Activated CD4-positive, alpha-beta T cell treated with anti-CD3 and anti-CD28 coated beads for 1 hour (primary cell): ENCODE results near the gene SMIM41.
A peak's percentile ranks its signal among the peaks of the same experiment; 100 is the strongest.

Experiments
- DNase-seq: peaks from one replicate; pipeline ENCODE4 v3.0.0-alpha.2; 2020

Gene SMIM41

DNA sequence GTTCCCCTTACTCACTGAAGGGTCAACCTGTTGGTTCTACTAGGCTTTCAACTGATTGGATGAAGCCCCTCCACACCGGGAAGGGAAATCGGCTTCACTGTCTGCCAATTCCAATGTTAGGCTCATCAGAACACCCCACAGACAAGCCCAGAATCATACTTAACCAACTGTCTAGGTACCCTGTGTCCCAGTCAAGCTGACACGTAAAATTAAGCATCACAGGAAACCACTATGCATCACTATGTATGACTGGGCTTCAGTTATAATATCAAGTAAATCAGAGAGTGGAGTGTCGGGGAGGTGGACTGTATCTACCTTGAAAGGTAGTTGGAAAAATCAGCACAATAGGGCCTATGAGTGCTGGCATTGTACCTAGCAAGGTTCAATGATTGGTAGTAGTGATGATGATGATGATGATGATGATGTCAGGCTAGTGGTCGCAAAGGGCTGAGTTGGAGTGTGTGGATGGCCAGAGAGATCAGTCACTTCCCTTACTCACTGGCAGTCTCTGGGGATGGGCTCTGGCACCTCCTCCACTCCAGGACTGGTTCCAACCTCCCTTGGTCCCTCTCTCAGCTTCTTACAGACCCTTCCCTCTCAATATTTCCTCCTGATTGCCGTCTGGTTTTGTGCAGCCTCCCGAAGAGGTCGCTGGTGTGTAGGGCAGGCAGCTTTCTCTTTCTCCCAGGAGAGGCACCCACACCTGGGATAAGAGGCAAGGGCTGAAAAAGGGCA is 13.0 kb upstream of the SMIM41 start:
- DNase-seq: no peak

DNA sequence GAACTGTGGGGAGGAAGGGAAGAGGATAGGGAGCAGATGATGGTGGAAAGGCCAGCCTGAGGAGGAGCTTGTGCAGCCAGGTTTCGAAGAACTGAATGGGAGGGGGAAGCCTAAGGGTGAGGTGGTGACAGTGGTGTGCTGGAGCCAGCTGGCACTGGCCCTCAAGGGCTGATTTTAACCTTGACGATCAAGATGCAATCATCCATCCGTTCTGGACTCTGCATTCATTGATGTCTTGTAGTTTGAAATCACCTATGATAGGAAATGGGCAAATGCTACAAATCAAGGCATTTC is 12.5 kb upstream of the SMIM41 start:
- DNase-seq: no peak

DNA sequence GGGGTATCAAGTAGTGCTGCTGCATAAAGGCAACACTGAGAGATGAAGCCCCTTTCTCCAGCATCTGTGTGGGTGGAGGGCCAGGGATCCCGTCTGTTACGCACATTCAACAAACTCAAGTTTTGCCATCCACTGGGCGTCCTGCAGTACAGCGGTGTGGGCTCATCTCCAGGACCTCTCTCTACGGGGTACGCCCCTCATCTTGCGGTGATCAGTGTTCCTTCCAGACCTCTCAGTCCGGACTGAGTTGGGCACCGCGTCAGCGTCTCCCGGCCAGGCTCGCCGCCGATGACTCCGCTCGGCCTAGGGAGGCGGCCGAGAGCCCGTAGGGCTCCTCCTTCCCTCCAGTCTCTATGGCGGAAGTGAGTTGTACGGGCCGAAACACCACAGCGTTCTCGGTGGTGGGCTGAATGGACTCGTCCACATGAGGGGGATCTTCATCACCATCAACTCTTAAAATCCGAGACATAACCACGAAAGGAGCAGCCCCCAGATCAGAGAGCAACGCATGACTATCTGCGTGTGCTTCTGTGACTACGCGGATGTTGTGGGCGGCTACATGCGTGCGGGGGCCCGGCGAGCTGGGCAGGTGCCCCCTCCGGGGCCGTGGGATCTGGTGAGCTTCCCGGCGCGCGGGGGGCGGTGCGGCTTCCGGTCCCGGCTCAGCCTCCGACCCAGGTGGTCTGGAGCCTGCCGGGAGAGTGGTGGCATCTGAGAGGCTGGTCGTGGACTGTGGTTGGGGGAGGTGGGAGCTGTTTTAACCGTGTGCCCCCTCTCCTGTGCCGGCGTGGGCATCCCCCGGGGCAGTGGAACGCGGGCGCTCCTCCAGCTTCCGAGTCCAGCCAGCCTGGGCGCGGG is 9.9 kb upstream of the SMIM41 start, which contains the start of gene ATG101:
TSS of gene ATG101 (plus strand) at position 652 of the 858 bp plus-strand sequence. CDS start 3,673 bp downstream, outside the sequence.
- DNase-seq: peak; percentile 78

DNA sequence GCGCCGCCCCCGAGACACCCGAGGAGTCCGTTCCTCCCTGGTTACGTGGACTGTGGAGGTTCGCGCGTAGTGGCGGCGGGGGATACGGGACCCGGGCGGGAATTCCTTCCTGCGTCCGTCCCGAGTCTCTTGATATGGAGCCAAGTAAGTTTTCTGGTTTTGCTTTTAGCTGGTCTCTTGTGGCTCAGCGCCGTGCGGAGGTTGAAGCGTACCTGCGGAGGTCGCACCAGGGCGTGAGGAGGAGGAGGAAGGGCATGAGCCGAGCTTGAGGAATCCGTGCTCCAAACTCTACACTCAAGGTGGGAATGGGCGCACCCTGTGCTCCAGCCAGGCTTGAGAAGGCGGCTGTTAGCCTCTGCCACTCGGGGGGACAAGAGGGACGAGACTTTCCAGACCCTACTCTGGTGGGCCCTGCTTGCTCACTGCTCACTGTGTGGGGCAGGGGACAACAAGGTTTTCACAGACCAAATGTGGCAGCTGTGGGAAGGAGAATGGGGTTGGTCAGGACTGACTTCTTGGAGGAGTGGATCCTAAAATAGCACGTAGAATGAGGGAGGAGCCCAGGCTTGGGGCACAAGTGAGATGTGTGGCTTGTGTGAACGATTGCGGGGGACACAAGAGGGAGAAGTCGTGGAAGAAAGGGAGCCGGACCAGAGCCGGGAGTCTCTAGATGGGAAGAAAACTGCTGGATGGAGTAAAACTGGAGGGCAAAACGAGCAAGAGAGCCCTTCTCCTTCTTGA is 9.1 kb upstream of the SMIM41 start:
- no peak for DNase-seq

DNA sequence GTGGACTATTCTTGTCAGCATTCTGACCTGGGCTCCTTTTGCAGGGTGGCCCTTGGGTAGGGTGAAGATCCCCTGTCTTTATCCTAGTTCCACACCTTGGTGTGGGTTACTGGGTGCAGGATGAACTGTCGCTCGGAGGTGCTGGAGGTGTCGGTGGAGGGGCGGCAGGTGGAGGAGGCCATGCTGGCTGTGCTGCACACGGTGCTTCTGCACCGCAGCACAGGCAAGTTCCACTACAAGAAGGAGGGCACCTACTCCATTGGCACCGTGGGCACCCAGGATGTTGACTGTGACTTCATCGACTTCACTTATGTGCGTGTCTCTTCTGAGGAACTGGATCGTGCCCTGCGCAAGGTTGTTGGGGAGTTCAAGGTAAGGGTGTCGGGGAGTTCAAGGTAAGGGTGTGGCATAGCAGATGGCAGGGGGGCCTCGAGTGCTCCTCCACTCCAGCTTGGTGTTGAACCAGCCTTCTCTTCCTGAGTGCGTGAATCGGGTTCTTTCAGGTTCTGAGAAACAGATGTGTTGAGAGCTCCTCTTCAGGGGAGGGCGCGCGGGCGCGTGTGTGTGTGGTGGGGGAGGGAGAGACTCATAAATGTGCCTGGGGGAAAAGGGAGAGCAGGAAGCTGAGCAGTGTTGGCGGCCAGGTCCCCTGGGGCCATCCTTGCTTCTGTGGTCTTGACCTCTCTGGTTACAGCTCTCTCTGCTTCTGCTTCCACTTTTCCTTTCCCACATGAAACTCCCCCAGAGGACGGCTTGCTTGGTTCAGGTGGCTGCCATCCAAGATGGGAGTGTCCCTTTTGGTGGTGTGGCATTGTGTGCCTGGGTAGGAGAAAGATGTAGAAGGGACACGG is 5.7 kb upstream of the SMIM41 start:
- no peak for DNase-seq

DNA sequence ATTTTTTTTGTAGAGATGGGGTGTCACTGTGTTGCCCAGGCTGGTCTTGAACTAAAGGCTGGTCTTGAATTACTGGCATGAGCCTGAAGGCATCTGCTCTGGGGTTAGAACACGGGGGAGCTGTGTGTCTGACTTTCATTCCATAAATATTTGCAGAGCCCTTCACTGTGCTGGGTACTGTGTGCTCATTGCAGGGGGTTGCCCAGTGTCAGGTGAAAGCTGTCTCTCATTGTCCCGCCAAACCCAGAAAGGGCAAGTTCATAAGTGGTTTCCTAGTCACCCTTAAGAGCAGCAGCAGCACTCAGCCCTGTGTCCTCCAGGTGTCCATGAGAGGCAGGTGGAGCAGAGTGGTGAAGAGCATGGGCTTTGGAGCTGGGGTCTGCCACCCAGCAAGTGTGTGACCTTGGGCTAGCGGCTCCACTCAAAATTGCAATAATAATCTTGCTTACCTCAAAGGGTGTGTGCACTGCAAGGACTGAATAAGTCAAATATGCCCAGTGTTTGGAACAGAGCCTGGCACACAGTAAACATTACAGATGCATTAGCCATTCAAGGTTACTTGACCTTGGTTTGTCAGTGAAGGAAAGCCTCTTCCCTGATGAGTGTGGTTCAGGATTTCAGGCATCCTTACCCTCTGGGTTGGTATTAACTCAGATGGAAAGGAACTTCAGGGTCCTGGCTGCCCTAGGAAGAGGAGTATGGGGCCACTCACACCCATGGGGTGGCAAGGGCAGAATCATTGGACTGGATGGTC is 4.4 kb upstream of the SMIM41 start:
- no peak for DNase-seq

DNA sequence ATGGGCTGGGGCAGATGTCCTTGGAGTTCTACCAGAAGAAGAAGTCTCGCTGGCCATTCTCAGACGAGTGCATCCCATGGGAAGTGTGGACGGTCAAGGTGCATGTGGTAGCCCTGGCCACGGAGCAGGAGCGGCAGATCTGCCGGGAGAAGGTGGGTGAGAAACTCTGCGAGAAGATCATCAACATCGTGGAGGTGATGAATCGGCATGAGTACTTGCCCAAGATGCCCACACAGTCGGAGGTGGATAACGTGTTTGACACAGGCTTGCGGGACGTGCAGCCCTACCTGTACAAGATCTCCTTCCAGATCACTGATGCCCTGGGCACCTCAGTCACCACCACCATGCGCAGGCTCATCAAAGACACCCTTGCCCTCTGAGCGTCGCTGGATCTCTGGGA is 2.7 kb upstream of the SMIM41 start:
- no peak for DNase-seq

DNA sequence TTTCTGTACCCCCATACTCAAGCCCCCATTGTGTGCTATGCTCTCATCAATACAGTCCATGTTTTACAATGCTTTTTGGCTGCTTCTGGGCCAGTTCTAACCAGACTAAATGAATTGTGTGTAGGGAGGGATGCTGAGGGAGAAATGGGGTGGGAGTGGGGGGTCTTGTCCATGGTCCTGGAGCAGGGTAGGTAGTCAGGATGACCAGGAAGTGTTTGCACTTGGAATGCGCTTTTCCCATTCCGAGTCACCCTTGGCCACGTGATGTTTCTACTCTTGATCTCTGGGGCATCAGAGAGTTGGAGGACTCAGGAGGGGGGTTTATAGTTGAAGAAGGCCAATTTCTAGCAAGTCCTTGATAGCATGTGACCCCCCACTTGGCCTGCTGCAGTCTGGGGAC is 1.2 kb upstream of the SMIM41 start:
- DNase-seq: no peak

DNA sequence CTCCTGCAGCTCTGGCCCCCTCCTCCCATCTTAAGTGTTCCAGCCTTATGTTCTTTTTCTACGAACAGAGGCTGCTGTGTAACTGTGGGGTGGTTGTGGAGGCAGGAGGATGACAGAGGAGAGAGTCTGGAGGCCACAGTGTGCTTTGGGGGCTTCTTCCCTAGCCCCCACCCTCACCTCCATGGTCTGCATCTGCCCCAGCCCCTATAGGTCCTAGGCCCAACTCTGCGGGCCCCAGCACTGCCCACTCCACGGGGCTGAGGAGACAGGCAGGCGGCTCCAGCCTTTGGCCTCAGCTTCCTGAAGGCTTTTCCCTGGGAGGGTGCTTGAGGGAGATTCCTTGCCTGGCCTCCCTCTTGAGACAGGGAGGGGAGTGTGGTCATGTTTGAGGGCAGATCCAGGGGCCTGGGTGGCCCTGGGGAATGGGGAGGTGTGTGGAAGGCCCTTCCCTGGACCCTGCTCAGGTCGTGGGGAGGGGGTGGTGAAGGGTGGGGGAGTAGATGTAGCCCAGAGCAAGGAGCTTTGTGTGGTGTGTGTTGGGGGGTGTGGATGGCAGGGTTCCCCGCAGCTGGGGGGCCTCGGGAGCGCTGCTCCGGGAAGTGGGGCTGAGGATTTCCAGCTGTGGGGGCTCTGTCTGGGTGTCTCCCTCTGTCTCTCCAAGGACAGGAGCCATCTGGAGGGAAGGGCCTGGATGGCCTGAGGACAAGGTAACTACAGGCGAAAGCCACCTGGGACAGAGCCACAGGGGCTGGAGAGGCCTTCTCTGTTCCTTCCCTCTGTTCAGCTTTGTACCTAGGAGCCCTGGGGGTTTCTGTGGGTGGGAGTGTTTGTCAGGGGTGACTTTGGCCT is 1.1 kb downstream of the SMIM41 start:
- no peak for DNase-seq

DNA sequence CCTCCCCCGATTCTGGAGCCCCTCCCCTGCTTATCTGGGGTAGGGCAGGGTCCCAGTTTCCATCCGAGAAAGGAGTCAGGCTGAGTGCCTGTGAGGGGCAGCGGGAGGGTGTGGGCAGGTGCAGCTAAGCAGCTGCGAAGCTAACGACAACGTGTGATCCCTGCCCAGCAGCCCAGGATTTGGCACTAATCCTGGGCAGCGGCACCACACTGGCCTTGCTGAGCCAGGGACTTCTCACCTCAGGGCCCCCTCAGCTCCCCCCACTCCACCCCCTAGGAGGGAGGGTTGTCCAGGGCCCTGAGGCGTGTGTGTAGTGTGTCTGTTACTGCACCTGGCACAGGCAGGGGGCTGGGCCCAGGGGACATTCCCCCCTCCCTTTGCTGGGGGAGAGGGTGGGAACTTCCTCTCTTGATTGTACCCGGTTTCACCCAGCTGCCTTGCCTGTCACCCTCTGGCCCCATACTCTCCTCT is 1.8 kb downstream of the SMIM41 start:
- no peak for DNase-seq

DNA sequence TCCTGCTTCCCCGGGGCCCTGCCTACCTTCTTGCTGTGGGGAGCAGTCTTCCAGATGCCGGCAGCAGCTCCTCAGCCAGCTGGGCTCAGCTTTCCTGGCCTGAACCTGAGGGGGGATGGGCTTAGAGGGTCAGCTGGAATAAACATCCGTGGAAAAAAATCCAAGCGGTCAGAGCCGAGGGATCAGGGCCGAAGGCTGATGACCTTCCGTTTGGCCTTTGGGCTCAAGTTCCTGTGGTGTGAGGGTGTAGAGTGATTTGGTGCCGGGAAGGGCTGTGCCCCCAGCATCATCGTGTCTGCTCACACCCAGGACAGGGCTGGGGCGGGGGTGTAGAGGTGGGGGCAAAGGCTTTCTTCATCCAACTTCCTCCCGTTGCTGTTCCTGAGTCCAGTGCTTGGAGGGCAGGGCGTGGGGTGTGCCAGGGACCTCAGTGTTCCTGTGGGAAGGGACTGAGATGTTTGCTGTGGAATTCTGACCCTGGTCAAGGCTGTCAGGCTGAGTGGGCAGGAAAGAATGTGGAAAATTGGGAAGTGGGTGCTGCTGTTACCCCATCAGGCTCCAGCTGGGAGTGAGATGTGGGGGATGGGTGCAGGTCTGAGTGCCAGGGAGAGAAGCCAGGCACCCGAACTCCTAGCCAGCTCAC is 2.6 kb downstream of the SMIM41 start:
- DNase-seq: no peak

DNA sequence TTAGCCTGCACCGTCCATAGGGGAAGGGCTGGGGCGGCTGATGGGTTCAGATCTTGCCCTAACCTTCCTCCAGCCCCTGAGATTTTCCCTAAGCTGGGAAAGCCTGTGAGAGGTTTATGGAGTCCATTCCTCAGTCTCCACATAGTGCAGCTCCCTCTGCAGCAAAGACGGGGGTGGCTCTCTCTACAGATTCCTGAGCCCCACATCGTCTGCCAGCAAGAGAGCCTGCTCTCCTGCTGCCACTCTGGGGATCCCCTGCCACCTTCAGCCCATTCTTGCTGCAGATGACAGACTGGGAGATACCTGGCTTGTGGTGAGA is 3.1 kb downstream of the SMIM41 start:
- DNase-seq: no peak

DNA sequence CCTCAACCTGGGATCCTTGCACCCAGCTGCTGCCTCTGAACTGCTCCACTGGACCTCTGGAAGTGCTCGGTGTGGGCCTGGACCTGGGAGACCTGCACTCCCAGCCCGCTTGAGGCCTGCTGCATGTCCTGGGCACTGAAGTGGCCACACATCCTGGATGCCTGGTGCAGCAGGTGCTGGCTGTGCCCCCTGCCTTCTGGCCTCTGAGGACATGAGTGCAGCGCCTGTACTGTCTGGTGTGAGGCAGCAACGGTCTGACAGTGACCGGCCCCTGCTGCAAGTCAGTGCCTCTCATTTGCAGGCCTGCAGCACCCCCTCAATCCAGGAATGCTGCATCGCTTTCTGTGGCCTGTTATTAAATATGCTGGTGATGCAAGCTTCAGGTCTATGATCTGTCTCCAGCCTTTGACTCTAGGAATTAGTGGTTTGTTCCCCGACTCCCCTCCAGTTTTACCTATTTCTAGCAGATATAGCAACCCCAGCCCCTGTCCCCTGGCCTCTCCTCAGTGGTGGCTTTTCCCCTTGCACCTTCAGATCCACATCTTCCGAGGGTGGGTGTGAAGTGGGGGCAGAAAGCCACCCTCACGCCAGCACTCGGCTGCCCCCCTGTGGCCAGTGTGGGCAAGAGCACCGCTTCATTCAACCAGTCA is 3.6 kb downstream of the SMIM41 start:
- peak; percentile 57 for DNase-seq

DNA sequence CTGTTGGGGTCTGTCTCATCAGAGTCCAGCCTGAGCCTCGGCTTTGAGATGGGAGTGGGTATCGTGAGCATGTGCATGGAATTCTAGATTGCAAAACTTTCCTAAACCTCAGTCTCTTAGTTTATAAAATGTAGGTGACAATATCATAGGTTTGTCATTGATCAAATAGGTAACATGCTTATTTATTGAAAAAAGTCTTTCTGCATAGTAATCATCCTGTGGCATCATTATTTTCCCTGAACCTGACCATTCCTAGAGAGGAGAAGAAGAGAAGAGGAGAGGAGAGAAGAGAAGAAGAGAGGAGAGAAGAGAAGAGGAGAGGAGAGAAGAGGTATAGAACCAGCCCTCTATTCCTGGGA is 4.1 kb downstream of the SMIM41 start:
- no peak for DNase-seq

DNA sequence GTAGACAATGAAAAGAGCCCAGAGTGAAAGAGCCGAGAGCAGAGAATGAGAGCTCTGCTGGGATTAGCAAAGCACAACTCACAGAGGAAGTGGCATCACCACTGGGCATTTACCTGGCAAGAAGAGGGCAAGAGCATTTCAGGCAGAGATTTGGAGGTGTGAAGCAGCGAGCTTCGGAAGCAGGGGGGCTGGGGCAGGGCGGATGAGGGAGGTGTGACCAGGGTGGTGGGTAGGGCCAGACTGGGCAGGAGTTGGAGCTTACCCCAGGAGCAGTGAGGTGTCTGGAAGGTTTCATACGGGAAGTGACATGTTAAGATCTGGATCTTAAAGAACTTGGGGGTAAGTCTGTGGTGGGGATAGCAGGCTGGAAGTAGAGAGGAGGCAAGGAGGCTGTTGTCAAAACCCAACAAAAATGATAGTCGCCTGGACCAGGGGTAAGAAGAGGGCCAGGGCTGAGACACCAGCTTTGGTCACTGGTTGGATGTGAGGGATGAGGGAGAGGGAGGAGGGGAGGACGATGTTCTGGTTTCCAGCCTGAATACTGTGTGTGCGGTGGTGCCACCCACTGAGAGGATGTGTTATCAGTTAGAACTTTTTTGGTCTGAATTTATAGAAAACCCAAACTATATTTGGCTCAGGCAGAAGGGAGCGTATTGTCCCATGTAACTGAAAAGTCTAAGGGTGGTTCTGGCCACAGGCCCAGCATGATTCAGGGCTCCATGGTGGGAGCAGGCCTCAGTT is 5.2 kb downstream of the SMIM41 start:
- no peak for DNase-seq

DNA sequence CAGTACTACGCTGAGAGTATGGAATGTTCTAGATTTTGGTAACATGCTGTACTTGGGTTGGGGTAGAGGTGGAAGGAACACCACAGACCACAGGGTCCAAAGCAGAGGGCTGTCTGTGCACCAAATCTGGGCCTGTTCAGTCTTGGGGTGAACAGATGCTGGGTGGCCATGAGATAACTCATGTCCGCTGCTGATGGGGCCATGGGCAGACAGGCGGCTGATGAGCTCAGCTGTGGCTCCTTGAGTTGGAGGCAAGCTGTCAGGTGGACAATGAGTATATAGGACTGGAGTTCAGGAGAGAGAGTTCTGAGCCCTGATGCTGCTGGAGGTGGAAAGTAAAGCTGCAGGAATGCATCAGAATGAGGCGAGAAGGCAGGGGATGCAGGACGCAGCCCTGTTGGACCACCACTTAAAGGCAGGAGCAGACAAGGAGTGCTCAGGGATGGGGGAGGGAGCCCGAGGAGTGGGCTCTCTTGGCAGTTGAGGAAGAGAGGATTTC is 6.2 kb downstream of the SMIM41 start:
- DNase-seq: no peak

DNA sequence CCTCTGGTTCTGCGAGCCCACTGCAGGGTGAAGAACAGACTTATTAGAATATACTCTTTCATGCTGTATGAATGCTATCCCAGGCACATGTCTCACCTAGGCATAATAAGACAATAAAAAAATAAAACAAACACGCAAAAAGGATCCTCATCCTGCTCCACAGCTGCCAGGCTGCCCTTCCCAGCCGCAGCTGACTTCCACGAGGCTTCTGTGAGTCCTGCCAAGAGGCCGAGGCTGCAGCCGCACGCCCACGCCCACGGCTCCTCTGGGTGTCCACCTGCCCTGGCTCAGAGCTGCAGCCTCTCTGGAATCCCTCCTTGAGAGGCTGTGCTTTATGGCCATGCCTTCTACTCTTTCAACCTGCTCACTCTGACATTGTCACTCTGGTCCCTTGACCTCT is 6.9 kb downstream of the SMIM41 start:
- no peak for DNase-seq

DNA sequence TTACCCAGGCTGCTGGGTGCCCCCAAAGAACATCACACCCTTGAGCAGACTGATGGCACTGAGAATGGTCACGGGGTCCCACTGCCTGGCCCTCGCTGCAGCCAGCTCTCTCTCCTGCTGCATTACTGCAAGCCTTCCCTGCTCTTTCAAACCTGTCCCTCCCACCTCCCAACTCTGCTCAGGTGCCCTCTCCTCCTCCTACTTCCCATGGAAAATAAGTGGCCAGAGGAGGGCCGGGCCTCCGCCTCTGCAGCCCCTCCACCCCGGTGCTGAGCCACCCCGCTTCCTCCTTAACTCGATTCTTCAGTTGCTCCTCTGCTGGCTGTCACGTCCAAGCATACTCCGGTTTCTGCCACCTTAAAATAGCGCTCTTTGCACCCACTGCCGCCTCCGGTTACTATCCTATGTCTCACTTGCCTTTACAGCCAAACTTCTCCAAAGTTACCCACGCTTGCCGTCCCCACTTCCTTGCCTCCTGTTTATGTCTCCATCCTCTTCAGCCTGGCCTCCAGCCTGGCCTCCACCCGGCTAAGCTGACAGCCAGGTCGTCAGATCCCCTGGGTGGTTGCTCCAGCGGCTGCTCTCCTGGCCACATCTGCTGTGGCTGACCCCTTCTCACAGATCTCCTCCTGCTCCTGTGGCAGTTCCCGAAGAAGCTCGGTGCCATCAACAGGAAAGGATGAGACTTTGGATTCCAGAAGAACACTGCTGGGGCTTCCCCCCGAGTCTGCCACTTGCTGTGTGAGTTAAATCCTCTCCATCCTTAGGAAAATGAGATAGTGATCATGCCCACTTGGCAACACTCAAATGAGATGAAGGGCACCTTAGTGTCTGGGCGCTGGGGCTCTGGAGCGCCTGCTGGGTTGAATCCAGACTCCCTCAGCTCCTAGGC is 7.7 kb downstream of the SMIM41 start:
- no peak for DNase-seq
